Activated T-helper 1 cell treated with anti-CD3 and anti-CD28 coated beads, Interleukin-12 subunit alpha, Interleukin-12 subunit beta, Interleukin-2, Interleukin-4 antibody, amounts not matched to agents 30 ng/mL and 10 ng/mL and 1 ng/mL, durations not matched to agents 14 hours and 24 hours and 36 hours (primary cell): ENCODE data around the gene KRT9. TPM values are rescaled to one million over a fixed set of nuclear protein-coding genes. Genes with fewer than 3 reads are reported as not detected.

Source experiments
- DNase-seq: peaks from one replicate; pipeline ENCODE4 v3.0.0; 2021; ENCODE audit warnings: low spot score
- H3K27ac Mint-ChIP-seq: one replicate; pipeline ENCODE4 v1.8.0; 2021; ENCODE audit warnings: mild to moderate bottlenecking, mixed read lengths
- H3K27me3 Mint-ChIP-seq: one replicate; pipeline ENCODE4 v1.8.0; 2022; ENCODE audit warnings: mild to moderate bottlenecking, moderate library complexity, mixed read lengths; ENCODE audit not compliant: insufficient read depth
- H3K36me3 Mint-ChIP-seq: one replicate; pipeline ENCODE4 v1.8.0; 2021; ENCODE audit warnings: low read depth, mixed read lengths
- H3K4me1 Mint-ChIP-seq: one replicate; pipeline ENCODE4 v1.8.0; 2021; ENCODE audit warnings: low read depth, mixed read lengths
- H3K4me3 Mint-ChIP-seq: one replicate; pipeline ENCODE4 v1.8.0; 2021; ENCODE audit warnings: mild to moderate bottlenecking, moderate library complexity, mixed read lengths
- H3K9me3 Mint-ChIP-seq: one replicate; pipeline ENCODE4 v1.8.0; 2021; ENCODE audit warnings: mixed read lengths
- intact Hi-C: fragments of 100-400 bp; cut with micrococcal nuclease; formaldehyde crosslinking; loops from one replicate; pipeline ENCODE4 v1.15.1; 2024
- total RNA-seq: library from RNA; stranded (reverse); gene quantifications from 2 replicates; pipeline ENCODE4 v1.2.3, GENCODE V29; 2022

Gene KRT9
- total RNA-seq, 1 donor from 2014 or later: not detected

DNA sequence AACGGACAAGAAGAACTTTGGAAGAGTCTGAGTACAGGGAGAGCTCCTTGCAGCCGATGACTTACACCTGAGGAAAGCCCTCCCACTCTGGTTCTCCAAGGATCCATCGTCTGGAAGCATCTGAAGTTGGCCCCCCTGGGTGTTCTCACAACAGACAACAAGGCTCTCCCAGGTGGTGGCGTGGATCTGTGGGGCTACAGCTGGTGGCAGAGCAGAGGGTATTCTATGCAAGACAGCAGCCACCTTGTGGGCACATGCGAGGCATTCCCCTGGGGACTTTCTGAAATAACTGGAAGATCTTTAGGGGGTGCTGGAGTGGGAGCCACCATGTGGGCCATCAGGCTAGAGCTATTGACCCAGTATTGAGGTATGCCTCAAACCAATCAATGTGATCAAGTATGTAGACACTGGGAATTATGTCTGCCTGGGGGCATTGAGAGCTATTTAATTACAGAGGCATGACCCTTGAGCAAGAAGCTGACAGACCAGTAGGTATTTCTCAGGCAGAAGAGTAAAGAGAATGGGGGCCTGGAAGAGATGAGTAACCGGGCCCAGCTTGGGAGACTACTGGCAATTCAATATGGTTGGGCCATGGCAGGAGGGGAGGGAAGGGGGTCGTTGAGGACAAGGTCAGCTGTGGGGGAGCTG is 36.8 kb downstream of the KRT9 start:
- H3K4me3 Mint-ChIP-seq: no peak overlapping the region
- intact Hi-C loops: no loop called here
- H3K9me3 Mint-ChIP-seq: no peaks in the 10 kb centered on the region
- H3K27ac Mint-ChIP-seq: no peak overlapping the region
- peaks cover 26% of the 10 kb centered on the region for H3K27me3 Mint-ChIP-seq
- no peaks in the 10 kb centered on the region for H3K4me1 Mint-ChIP-seq
- no peak for DNase-seq
- H3K36me3 Mint-ChIP-seq: no peaks in the 10 kb centered on the region

DNA sequence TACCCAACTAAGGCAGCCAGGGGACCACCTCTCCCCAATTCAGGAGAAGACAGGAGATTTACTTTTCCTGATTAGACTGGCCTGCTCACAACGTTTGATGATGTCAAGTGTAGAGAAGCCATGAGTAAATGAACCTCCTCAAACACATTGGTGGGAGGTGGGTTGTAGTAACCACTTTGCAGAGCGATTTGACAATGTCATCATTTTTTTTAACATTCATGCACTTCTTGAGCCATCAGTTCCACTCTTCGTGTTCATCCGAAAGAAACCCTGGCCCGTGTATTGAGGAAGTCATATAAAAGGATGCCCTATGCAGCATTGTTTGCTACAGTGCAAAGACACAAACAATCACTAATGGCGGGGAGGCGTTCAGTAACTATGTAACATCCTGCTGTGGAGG is 38.2 kb downstream of the KRT9 start:
- Mint-ChIP-seq H3K36me3 (no peaks in the 10 kb centered on the region), H3K27ac (no peak overlapping the region), H3K9me3 (no peaks in the 10 kb centered on the region), H3K4me3 (no peak overlapping the region), H3K27me3 (peaks cover 40% of the 10 kb centered on the region), H3K4me1 (no peaks in the 10 kb centered on the region)
- intact Hi-C loops: no loop called here
- no peak for DNase-seq

DNA sequence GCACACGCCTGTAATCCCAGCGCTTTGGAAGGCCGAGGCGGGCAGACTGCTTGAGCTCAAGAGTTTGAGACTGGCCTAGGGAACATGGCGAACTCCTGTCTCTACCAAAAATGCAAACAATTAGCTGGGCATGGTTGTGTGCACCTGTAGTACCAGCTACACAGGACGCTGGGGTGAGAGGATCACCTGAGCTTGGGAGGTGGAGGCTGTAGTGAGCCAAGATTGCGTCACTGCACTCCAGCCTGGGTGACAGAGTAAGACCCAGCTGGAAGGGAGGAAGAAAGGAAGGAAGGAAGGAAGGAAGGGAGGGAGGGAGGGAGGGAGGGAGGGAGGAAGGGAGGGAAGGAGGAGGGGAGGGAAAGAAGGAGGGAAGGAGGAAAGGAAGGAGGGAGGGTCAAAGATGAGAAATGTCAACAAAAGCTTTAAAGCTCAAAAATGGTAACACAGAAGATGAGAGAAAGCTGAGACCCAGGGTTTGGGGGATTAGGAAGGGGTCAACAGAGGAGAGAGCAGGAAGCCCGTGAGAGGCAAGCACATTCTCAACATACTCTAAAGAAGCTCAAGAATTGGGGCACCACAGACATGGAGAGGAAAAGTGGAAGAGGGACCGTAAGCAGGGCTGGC is 38.8 kb downstream of the KRT9 start:
- H3K27ac Mint-ChIP-seq: no peak overlapping the region
- H3K27me3 Mint-ChIP-seq: peaks cover 42% of the 10 kb centered on the region
- intact Hi-C loops: no loop called here
- no peaks in the 10 kb centered on the region for H3K4me1 Mint-ChIP-seq
- no peaks in the 10 kb centered on the region for H3K36me3 Mint-ChIP-seq
- H3K9me3 Mint-ChIP-seq: no peaks in the 10 kb centered on the region
- no peak for DNase-seq
- H3K4me3 Mint-ChIP-seq: no peak overlapping the region

DNA sequence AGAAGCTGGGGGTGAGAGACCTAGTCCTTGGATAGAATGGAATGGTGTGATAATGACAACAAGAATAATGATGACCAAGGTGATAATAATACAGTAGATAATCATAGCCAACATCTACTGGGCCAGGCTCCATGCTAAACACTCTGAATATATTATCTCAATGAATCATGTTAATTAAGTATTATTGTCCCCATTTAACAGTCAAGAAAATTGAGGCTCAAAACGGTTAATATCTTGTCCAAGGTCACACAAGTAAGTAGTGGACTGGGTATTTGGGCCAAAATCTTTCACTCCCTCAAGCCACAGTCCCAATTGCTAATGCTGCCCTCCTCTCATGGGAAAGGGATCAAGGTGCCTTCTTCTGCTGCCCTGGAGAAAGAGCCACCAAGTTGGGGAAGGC is 39.9 kb downstream of the KRT9 start:
- H3K4me3 Mint-ChIP-seq: no peak overlapping the region
- intact Hi-C loops: no loop called here
- no peak overlapping the region for H3K27ac Mint-ChIP-seq
- H3K9me3 Mint-ChIP-seq: no peaks in the 10 kb centered on the region
- H3K4me1 Mint-ChIP-seq: no peaks in the 10 kb centered on the region
- no peaks in the 10 kb centered on the region for H3K36me3 Mint-ChIP-seq
- no peak for DNase-seq
- H3K27me3 Mint-ChIP-seq: peaks cover 46% of the 10 kb centered on the region

DNA sequence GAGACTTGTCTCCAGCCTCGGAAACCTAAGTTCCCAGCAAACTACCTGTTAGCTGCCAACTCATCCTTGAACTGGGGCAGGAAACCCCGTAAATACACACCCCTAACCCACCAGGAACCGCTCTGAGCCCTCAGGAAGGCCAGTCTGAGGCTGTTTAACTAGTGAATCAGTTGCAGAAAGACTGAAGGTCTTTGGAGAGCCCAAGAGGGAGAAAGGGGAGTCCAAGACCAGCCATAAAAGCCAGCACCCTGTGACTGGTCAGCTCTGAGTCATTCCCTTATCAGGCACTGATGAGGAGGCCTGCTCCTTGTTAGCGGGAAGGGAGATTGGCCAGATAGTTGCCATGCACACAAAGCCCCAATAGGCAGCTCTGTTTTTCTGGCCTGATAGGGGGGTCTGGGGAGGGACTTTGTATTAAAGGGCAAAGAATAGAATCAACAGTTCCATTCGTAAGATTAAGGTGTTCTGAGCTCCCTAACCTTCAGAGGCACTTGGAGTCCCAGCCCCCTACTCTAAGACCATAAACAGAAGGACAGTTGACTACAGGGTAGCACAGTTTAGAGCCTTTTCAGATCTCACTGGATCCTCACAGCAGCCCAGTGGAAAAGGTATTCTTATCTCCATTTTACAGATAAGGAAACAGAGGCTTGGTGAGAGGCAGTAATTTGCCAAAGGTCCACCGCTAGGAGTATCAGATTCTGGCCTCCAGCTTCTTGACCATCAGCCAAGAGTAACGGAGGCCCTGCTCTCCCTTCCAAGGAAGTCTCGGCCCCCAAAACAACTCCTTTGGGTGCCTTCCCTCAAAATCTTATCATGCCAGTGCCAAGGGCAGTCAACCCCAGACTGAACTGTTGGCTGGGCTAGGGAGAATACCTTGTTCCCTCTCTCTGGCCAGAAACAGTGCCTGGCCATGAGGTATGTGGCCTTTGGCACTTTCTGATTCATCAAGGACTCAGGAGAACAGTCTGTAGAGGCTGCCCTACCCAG is 41.5 kb downstream of the KRT9 start:
- Mint-ChIP-seq H3K4me1 (no peaks in the 10 kb centered on the region), H3K27me3 (peaks cover 58% of the 10 kb centered on the region), H3K4me3 (no peak overlapping the region), H3K9me3 (no peaks in the 10 kb centered on the region), H3K27ac (no peak overlapping the region), H3K36me3 (no peaks in the 10 kb centered on the region)
- DNase-seq: no peak
- intact Hi-C loops: no loop called here

DNA sequence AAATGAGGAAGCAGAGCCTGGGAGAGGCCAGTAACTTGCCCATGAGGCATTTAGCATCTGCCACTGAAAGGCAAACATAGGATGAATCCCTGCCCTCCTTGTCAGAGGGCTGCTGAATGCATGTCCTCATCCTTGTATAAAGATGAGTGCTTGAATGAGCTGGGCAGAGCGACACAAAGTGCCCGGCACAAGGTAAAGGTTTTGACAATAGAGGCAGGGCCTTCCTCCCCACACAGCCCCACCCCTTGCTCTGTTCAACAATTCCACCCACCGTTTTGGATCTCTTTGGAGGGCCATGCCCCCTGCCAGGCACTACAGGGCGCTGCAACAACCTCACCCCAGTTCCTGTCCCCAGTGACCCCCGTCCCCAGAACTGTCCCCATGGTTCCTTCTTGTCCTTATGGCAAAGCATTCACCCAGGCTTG is 42.4 kb downstream of the KRT9 start:
- DNase-seq: no peak
- peaks cover 54% of the 10 kb centered on the region for H3K27me3 Mint-ChIP-seq
- no peaks in the 10 kb centered on the region for H3K4me1 Mint-ChIP-seq
- H3K36me3 Mint-ChIP-seq: no peaks in the 10 kb centered on the region
- H3K9me3 Mint-ChIP-seq: no peaks in the 10 kb centered on the region
- no peak overlapping the region for H3K27ac Mint-ChIP-seq
- H3K4me3 Mint-ChIP-seq: no peak overlapping the region
- intact Hi-C loops: no loop called here

DNA sequence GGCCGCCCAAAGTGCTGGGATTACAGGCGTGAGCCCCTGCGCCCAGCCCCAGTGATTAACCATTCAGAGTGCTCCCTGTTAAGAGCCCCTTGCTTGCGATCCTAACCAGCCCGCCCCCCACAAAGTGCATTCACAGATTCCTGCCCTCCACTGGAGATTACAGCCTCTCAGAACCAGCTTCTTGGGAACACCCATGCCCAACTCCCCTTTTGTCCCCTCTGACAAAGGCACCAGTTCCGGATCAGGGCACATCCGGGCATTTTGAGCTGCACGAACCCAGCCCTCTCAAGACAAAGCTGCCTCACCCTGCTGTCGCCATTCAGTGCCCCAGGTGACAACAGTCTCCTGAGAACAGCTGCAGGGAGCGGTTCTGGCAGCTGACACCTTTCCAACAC is 42.9 kb downstream of the KRT9 start:
- DNase-seq: no peak
- H3K36me3 Mint-ChIP-seq: no peaks in the 10 kb centered on the region
- peaks cover 54% of the 10 kb centered on the region for H3K27me3 Mint-ChIP-seq
- no peak overlapping the region for H3K27ac Mint-ChIP-seq
- no peak overlapping the region for H3K4me3 Mint-ChIP-seq
- intact Hi-C loops: no loop called here
- no peaks in the 10 kb centered on the region for H3K4me1 Mint-ChIP-seq
- H3K9me3 Mint-ChIP-seq: no peaks in the 10 kb centered on the region

DNA sequence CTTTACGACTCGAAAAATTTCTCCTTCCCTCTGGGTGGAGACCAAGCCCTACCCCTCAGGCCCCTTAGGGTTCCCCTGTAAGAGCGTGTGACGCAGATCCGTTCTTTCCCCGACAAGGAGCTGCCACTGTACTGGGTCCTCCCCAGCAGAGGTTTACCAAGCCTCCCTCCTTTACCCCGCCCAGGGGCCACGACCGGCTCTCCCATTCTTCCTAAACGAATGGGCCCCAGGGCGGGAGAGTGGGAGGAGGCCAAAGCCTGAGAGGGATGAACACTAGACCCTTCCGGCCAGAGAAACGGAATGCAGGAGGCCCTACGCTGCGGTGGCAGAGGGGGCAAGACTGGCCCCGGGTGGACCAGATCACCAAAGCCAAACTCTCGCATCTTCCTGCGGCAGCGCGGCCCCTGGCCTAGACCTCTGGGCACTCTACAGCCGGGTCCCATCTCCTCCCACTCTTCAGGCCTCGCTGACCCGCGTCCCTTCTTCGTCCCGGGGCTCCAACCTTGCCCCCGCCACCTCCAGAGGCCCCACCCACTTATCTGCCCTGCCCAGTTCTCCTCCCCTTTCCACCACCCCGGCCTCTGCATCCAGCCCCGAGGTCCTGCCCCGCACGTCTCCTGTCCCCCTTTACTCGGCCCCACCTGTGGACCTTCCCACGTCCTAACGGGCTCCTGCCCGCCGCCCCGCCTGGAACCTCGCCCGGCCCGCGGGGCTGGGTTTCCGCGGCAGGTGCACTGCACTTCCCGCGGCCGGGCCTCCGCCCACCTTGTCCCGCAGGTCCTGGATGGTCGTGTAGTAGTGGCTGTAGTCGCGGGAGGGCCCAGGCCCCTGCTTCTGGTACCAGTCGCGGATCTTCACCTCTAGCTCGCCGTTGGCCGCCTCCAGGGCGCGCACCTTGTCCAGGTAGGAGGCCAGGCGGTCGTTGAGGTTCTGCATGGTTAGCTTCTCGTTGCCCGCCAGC is 44.5 kb downstream of the KRT9 start:
- H3K27ac Mint-ChIP-seq: no peak overlapping the region
- H3K36me3 Mint-ChIP-seq: no peaks in the 10 kb centered on the region
- intact Hi-C loops: no loop called here
- peaks cover 47% of the 10 kb centered on the region for H3K27me3 Mint-ChIP-seq
- no peak overlapping the region for H3K4me3 Mint-ChIP-seq
- no peaks in the 10 kb centered on the region for H3K9me3 Mint-ChIP-seq
- DNase-seq: no peak
- no peaks in the 10 kb centered on the region for H3K4me1 Mint-ChIP-seq

DNA sequence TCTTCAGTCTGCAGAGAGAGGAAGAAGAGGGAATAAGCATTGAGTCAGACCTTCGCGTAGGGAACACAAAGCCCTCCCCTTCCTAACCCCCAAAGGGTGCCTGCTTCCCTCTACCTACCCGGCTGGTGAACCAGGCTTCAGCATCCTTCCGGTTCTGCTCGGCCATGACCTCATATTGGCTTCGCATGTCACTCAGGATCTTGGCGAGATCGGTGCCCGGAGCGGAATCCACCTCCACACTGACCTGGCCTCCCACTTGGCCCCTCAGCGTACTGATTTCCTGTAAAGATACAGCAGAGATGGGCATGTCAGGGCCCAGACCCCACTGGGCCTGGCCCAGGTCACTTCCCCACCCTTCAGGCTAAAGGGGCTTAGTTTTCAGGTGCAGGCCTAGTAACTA is 47.6 kb downstream of the KRT9 start:
- intact Hi-C loops: no loop called here
- Mint-ChIP-seq H3K4me1 (no peaks in the 10 kb centered on the region), H3K36me3 (no peaks in the 10 kb centered on the region), H3K9me3 (no peaks in the 10 kb centered on the region), H3K4me3 (no peak overlapping the region), H3K27ac (no peak overlapping the region), H3K27me3 (peaks cover 27% of the 10 kb centered on the region)
- DNase-seq: no peak

DNA sequence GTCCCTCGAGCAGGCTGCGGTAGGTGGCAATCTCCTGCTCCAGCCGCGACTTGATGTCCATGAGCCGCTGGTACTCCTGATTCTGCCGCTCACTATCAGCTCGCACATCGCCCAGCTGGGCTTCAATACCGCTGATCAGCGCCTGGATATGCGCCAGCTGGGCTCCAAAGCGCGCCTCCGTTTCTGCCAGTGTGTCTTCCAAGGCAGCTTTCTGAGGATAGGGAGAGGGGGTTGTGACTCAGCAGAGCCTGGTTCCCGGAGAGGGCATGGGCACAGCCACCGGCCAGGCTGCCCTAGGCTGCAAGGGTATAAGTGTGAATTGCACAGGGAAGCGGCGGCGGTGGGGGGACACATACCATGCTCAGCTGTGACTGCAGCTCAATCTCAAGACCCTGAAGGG is 48.1 kb downstream of the KRT9 start:
- no peak overlapping the region for H3K4me3 Mint-ChIP-seq
- no peak for DNase-seq
- no peaks in the 10 kb centered on the region for H3K4me1 Mint-ChIP-seq
- peaks cover 22% of the 10 kb centered on the region for H3K27me3 Mint-ChIP-seq
- intact Hi-C loops: no loop called here
- no peaks in the 10 kb centered on the region for H3K9me3 Mint-ChIP-seq
- H3K27ac Mint-ChIP-seq: no peak overlapping the region
- no peaks in the 10 kb centered on the region for H3K36me3 Mint-ChIP-seq

DNA sequence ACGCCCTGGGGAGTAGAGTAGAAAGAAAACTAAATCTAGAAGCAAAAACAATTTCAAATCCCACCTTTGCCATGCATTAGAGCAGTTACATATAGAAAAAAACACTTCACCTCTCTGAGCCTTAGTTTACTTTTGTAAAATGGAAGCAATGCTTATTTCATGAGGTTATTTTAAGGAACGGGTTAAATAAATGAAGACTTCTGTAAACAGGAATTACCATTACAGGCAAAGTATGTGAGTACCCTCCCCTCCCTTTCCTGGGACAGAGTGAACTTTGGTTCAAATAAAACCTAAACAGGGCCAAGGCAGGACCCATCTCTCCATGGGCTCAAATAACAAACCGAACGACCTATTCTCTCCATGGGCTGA is 48.6 kb downstream of the KRT9 start:
- Mint-ChIP-seq H3K9me3 (no peaks in the 10 kb centered on the region), H3K4me1 (no peaks in the 10 kb centered on the region), H3K27me3 (peaks cover 16% of the 10 kb centered on the region), H3K4me3 (no peak overlapping the region), H3K27ac (no peak overlapping the region), H3K36me3 (no peaks in the 10 kb centered on the region)
- DNase-seq: no peak
- intact Hi-C loops: no loop called here
